HCT116 (cell line): Measurements from ENCODE around the gene CFAP46.

Source experiments
- CTCF ChIP-seq, 3 experiments: fragments of 200-600 bp in 1 of 3; sonication (generic) in 1 of 3; IDR thresholded peaks in 2 of 3; conservative IDR thresholded peaks in 1 of 3; 2 replicates each; pipeline ENCODE4 v1.5.1; 2012 to 2017; ENCODE audit warnings: low read depth in 2 of 3, low read length in 2 of 3, antibody characterized with exemption in 1 of 3, borderline replicate concordance in 1 of 3, control low read depth in 1 of 3, mild to moderate bottlenecking in 1 of 3, mixed read lengths in 1 of 3, mixed run types in 1 of 3, moderate library complexity in 1 of 3; ENCODE audit not compliant: insufficient read depth in 1 of 3
- EZH2 ChIP-seq: fragments of 200-600 bp; sonication (generic); IDR thresholded peaks from 2 replicates; pipeline ENCODE4 v1.6.1; 2017; ENCODE audit warnings: antibody characterized with exemption, mixed run types
- POLR2A ChIP-seq: IDR thresholded peaks from 2 replicates; pipeline ENCODE4 v1.7.0; 2011; ENCODE audit warnings: borderline replicate concordance; ENCODE audit not compliant: insufficient read depth, insufficient read length; ENCODE audit errors: extremely low read depth
- REST ChIP-seq: IDR thresholded peaks from 2 replicates; pipeline ENCODE4 v1.6.1; 2012; ENCODE audit warnings: low read depth

- TF ChIP-seq CTCF (IDR thresholded peaks at IDR 0.05 in 2 of 3, conservative IDR thresholded peaks at IDR 0.05 in 1 of 3; ENCODE audit: borderline replicate concordance in 1 of 3, insufficient read depth in 1 of 3, low read depth in 2 of 3, low read length in 2 of 3) (no peak), EZH2 (no peak), REST (no peak), POLR2A (no peak)
Measured at GRCh38 chr10:132789659-132790148, 152.7 kb downstream of the CFAP46 start.
